HepG2 (cell line): ENCODE results near the gene SCFD2. TPM values are rescaled to one million over a fixed set of nuclear protein-coding genes. Genes with fewer than 3 reads are reported as not detected.

Experiments used
- AGO1 ChIP-seq: fragments of 200-400 bp; formaldehyde crosslinking; IDR thresholded peaks from 2 replicates; pipeline ENCODE4 v1.6.1; 2017; ENCODE audit warnings: mild to moderate bottlenecking, low read depth, low read length, moderate library complexity; ENCODE audit not compliant: poor library complexity, severe bottlenecking
- AGO2 ChIP-seq: fragments of 200-400 bp; formaldehyde crosslinking; optimal IDR thresholded peaks from 2 replicates; pipeline ENCODE3; 2017; ENCODE audit warnings: mild to moderate bottlenecking, low read depth, low read length, moderate library complexity
- CENPT ChIP-seq: sonication (generic); formaldehyde crosslinking; IDR thresholded peaks from 2 replicates; pipeline ENCODE4 v1.8.0; 2022; ENCODE audit warnings: low read depth, mild to moderate bottlenecking, moderate library complexity, missing genetic modification reagents
- GFI1 ChIP-seq: sonication (generic); formaldehyde crosslinking; IDR thresholded peaks from 2 replicates; pipeline ENCODE4 v1.5.0; 2020; ENCODE audit warnings: missing genetic modification reagents, mild to moderate bottlenecking, borderline replicate concordance
- NKX3-1 ChIP-seq: sonication (generic); formaldehyde crosslinking; IDR thresholded peaks from 2 replicates; pipeline ENCODE4 v1.5.0; 2020; ENCODE audit warnings: missing genetic modification reagents
- RBFOX2 ChIP-seq: fragments of 200-400 bp; formaldehyde crosslinking; IDR thresholded peaks from 2 replicates; pipeline ENCODE4 v1.6.1; 2017; ENCODE audit warnings: low read depth, mild to moderate bottlenecking, low read length
- SMAD3 ChIP-seq: sonication (generic); formaldehyde crosslinking; IDR thresholded peaks from 2 replicates; pipeline ENCODE4 v1.4.0; 2020; ENCODE audit warnings: missing genetic modification reagents
- WIZ ChIP-seq: sonication (generic); formaldehyde crosslinking; IDR thresholded peaks from 2 replicates; pipeline ENCODE4 v1.5.1; 2020; ENCODE audit warnings: mild to moderate bottlenecking, missing genetic modification reagents
- YEATS2 ChIP-seq: sonication (generic); formaldehyde crosslinking; IDR thresholded peaks from 2 replicates; pipeline ENCODE4 v1.4.0; 2020; ENCODE audit warnings: missing genetic modification reagents, borderline replicate concordance
- ZFP36L1 ChIP-seq: sonication (generic); formaldehyde crosslinking; IDR thresholded peaks from 2 replicates; pipeline ENCODE4 v1.8.0; 2022; ENCODE audit warnings: mild to moderate bottlenecking, missing genetic modification reagents, moderate library complexity
- ZNF362 ChIP-seq: sonication (generic); formaldehyde crosslinking; IDR thresholded peaks from 2 replicates; pipeline ENCODE4 v1.4.0; 2020; ENCODE audit warnings: missing genetic modification reagents, mild to moderate bottlenecking, borderline replicate concordance
- ZNF543 ChIP-seq: sonication (generic); formaldehyde crosslinking; IDR thresholded peaks from 2 replicates; pipeline ENCODE4 v1.4.0; 2020; ENCODE audit warnings: mild to moderate bottlenecking, missing genetic modification reagents
- polyA plus RNA-seq, 8 experiments: library from polyadenylated mRNA; depleted of rRNA in 3 of 8; stranded (reverse) in 7 of 8; unstranded in 1 of 8; fragments of >200 nt; fragmentation: Illumina TruSeq in 4 of 8; extraction: Trizol in 4 of 8; gene quantifications; 2 replicates each; pipeline versions ENCODE4 v1.2.1 to v1.2.3, GENCODE V29; 2011 to 2016; ENCODE audit warnings: low read depth in 4 of 8, missing spikeins in 1 of 8, mixed read lengths in 1 of 8; ENCODE audit not compliant: insufficient read depth in 1 of 8
- total RNA-seq, 5 experiments: library from RNA; depleted of rRNA; stranded (reverse); fragments of >200 nt; fragmentation: Illumina TruSeq; extraction: Trizol; gene quantifications; 2 replicates each; pipeline ENCODE4 v1.2.3, GENCODE V29; 2016; ENCODE audit warnings: low read depth in 1 of 5
- TF ChIP-seq, protein P1 (sequence below), 2 experiments: IDR thresholded peaks; 2 replicates each; pipeline ENCODE4 v1.6.1; 2011 to 2012; ENCODE audit warnings: low read length in 2 of 2, borderline replicate concordance in 1 of 2, low read depth in 1 of 2, mild to moderate bottlenecking in 1 of 2, moderate library complexity in 1 of 2
- TF ChIP-seq, protein P2 (sequence below): sonication (generic); formaldehyde crosslinking; IDR thresholded peaks from 2 replicates; pipeline ENCODE4 v1.5.1; 2020; ENCODE audit warnings: mild to moderate bottlenecking, missing genetic modification reagents, borderline replicate concordance

Gene SCFD2
- total and polyA plus RNA-seq, 2 of the 13 experiments (the other 11 are each of a cell fraction or from before 2014, with no cell fraction given), result 4.6 to 15.6 TPM

DNA sequence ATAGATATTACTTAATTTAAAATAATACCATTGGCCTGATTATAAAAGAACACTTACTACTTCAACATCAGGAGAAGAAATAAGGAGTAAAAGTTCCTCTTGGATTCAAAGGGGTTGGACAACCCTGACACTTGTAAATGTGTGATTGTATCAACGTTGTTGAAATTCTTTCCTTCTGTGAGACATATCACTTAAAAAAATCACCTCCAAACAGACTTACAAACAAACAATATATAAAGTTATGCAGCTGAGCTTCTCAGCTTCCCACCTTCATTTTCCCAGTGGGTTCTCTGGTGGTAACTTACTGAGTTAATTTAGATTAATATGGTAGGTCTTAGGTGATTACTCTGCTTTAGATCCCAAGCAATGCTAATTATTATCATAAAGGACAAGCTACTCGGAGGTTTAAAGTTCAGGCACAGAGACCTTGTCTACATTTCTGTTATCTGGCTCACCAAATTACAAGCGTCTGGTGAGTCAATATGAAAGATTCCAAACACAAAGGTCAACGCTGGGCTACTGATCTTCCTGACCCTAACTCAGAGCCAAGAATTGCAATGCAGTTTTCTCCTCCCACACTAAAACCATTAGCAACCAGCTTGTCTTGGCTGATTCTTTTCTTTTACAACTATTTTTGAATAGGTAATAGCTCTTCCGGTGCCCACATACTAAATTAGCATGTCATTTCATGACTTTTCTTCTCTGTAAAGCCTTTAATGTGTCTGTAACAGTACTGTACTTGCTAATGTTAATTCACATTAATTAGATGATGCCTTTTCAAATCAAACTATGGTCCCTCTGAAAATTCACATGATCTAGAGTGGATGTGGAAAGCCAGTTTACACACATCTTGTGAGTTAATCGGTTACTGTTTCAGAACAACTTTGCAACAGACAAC is 346.1 kb downstream of the SCFD2 start (continued):
- TF ChIP-seq AGO2, result no peak
- peak; percentile 50; the same call in 1 of the 2 replicates for TF ChIP-seq YEATS2 (CRISPR knock-in tag)
- 0 out of 2 replicates have a peak, but pooled peaks have one; percentile 63 for TF ChIP-seq SMAD3 (CRISPR knock-in tag)
- TF ChIP-seq WIZ (CRISPR knock-in tag), result no peak
- no peak for TF ChIP-seq RBFOX2
- TF ChIP-seq AGO1, result no peak
- TF ChIP-seq ZNF543 (CRISPR knock-in tag), result no peak
- peak; percentile 88 for TF ChIP-seq GFI1 (CRISPR knock-in tag)
- TF ChIP-seq, protein P1, sequence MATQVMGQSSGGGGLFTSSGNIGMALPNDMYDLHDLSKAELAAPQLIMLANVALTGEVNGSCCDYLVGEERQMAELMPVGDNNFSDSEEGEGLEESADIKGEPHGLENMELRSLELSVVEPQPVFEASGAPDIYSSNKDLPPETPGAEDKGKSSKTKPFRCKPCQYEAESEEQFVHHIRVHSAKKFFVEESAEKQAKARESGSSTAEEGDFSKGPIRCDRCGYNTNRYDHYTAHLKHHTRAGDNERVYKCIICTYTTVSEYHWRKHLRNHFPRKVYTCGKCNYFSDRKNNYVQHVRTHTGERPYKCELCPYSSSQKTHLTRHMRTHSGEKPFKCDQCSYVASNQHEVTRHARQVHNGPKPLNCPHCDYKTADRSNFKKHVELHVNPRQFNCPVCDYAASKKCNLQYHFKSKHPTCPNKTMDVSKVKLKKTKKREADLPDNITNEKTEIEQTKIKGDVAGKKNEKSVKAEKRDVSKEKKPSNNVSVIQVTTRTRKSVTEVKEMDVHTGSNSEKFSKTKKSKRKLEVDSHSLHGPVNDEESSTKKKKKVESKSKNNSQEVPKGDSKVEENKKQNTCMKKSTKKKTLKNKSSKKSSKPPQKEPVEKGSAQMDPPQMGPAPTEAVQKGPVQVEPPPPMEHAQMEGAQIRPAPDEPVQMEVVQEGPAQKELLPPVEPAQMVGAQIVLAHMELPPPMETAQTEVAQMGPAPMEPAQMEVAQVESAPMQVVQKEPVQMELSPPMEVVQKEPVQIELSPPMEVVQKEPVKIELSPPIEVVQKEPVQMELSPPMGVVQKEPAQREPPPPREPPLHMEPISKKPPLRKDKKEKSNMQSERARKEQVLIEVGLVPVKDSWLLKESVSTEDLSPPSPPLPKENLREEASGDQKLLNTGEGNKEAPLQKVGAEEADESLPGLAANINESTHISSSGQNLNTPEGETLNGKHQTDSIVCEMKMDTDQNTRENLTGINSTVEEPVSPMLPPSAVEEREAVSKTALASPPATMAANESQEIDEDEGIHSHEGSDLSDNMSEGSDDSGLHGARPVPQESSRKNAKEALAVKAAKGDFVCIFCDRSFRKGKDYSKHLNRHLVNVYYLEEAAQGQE (IDR thresholded peaks at IDR 0.05; ENCODE audit: borderline replicate concordance in 1 of 2, low read depth in 1 of 2, low read length in 2 of 2), result no peak
- peak; percentile 63; the same call in 1 of the 2 replicates for TF ChIP-seq ZNF362 (CRISPR knock-in tag)
- no peak for TF ChIP-seq CENPT (CRISPR knock-in tag)
- TF ChIP-seq ZFP36L1, result no peak
- no peak for TF ChIP-seq NKX3-1 (CRISPR knock-in tag)
- TF ChIP-seq, protein P2, sequence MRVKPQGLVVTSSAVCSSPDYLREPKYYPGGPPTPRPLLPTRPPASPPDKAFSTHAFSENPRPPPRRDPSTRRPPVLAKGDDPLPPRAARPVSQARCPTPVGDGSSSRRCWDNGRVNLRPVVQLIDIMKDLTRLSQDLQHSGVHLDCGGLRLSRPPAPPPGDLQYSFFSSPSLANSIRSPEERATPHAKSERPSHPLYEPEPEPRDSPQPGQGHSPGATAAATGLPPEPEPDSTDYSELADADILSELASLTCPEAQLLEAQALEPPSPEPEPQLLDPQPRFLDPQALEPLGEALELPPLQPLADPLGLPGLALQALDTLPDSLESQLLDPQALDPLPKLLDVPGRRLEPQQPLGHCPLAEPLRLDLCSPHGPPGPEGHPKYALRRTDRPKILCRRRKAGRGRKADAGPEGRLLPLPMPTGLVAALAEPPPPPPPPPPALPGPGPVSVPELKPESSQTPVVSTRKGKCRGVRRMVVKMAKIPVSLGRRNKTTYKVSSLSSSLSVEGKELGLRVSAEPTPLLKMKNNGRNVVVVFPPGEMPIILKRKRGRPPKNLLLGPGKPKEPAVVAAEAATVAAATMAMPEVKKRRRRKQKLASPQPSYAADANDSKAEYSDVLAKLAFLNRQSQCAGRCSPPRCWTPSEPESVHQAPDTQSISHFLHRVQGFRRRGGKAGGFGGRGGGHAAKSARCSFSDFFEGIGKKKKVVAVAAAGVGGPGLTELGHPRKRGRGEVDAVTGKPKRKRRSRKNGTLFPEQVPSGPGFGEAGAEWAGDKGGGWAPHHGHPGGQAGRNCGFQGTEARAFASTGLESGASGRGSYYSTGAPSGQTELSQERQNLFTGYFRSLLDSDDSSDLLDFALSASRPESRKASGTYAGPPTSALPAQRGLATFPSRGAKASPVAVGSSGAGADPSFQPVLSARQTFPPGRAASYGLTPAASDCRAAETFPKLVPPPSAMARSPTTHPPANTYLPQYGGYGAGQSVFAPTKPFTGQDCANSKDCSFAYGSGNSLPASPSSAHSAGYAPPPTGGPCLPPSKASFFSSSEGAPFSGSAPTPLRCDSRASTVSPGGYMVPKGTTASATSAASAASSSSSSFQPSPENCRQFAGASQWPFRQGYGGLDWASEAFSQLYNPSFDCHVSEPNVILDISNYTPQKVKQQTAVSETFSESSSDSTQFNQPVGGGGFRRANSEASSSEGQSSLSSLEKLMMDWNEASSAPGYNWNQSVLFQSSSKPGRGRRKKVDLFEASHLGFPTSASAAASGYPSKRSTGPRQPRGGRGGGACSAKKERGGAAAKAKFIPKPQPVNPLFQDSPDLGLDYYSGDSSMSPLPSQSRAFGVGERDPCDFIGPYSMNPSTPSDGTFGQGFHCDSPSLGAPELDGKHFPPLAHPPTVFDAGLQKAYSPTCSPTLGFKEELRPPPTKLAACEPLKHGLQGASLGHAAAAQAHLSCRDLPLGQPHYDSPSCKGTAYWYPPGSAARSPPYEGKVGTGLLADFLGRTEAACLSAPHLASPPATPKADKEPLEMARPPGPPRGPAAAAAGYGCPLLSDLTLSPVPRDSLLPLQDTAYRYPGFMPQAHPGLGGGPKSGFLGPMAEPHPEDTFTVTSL, result peak; percentile 97
